T-helper 17 cell (primary cell): Measurements from ENCODE around the gene PLCL2. TPM values are rescaled to one million over a fixed set of nuclear protein-coding genes. Genes with fewer than 3 reads are reported as not detected.

ENCODE experiments used
- ATAC-seq: fragments of 150-1000 bp; cut with Tn5 transposase; 2 replicates; pipeline ENCODE4 v1.10.0; 2021; ENCODE audit warnings: mild to moderate bottlenecking, moderate library complexity
- DNase-seq, 3 donors: peaks; one replicate each; pipeline versions ENCODE4 v3.0.0 to v3.0.0-alpha.2; 2020 to 2021
- H3K9me3 ChIP-seq: one replicate; pipeline ENCODE4 v1.7.0; 2013; ENCODE audit warnings: low read length, mild to moderate bottlenecking; ENCODE audit not compliant: control insufficient read depth, poor library complexity, severe bottlenecking
- H3K27ac Mint-ChIP-seq: one replicate; pipeline ENCODE4 v1.8.0; 2022; ENCODE audit warnings: mild to moderate bottlenecking, moderate library complexity, mixed read lengths
- H3K27me3 Mint-ChIP-seq: one replicate; pipeline ENCODE4 v1.8.0; 2022; ENCODE audit warnings: mixed read lengths
- H3K36me3 Mint-ChIP-seq: one replicate; pipeline ENCODE4 v1.8.0; 2022; ENCODE audit warnings: low read depth, mixed read lengths
- H3K4me1 Mint-ChIP-seq: one replicate; pipeline ENCODE4 v1.8.0; 2022; ENCODE audit warnings: mild to moderate bottlenecking, mixed read lengths
- H3K4me3 Mint-ChIP-seq: one replicate; pipeline ENCODE4 v1.8.0; 2022; ENCODE audit warnings: mild to moderate bottlenecking, moderate library complexity, mixed read lengths
- total RNA-seq, 4 donors: library from RNA in 2 of 4; stranded (reverse) in 2 of 4; gene quantifications; one replicate each; pipeline ENCODE4 v1.2.3 and lab custom pipeline; 2022 to 2026

The PLCL2 gene
- total RNA-seq, 2 donors from 2014 or later = 53.5 to 55.3 TPM

- Mint-ChIP-seq H3K4me1 (peaks cover 31% of the 10 kb centered on the region), H3K36me3 (peaks cover 21% of the 10 kb centered on the region), H3K27me3 (no peaks in the 10 kb centered on the region), H3K4me3 (peak overlapping the region; percentile 25), H3K27ac (no peak overlapping the region)
- no peaks in the 10 kb centered on the region for H3K9me3 ChIP-seq
- no peak for DNase-seq
- ATAC-seq = no peak
Measured at GRCh38 chr3:17065881-17066280, 181.1 kb downstream of the PLCL2 start.

- peaks cover 16% of the 10 kb centered on the region for H3K36me3 Mint-ChIP-seq
- no peaks in the 10 kb centered on the region for H3K9me3 ChIP-seq
- H3K4me3 Mint-ChIP-seq = no peak overlapping the region
- H3K27ac Mint-ChIP-seq = peak overlapping the region; percentile 56
- no peaks in the 10 kb centered on the region for H3K27me3 Mint-ChIP-seq
- DNase-seq = no peak
- peaks cover 42% of the 10 kb centered on the region for H3K4me1 Mint-ChIP-seq
- no peak for ATAC-seq
Measured at GRCh38 chr3:17069754-17070153, 185.0 kb downstream of the PLCL2 start.

- peaks cover 16% of the 10 kb centered on the region for H3K36me3 Mint-ChIP-seq
- H3K4me1 Mint-ChIP-seq = peaks cover 43% of the 10 kb centered on the region
- H3K27ac Mint-ChIP-seq = peak overlapping the region; percentile 56
- DNase-seq = no peak
- no peak overlapping the region for H3K4me3 Mint-ChIP-seq
- no peak for ATAC-seq
- H3K27me3 Mint-ChIP-seq = no peaks in the 10 kb centered on the region
- H3K9me3 ChIP-seq = no peaks in the 10 kb centered on the region
Measured at GRCh38 chr3:17070161-17070959, 185.6 kb downstream of the PLCL2 start.

- H3K27me3 Mint-ChIP-seq = no peaks in the 10 kb centered on the region
- H3K9me3 ChIP-seq = no peaks in the 10 kb centered on the region
- H3K4me1 Mint-ChIP-seq = peaks cover 41% of the 10 kb centered on the region
- DNase-seq = no peak
- H3K36me3 Mint-ChIP-seq = peaks cover 16% of the 10 kb centered on the region
- ATAC-seq = peak; percentile 78
- peak overlapping the region; percentile 45 for H3K27ac Mint-ChIP-seq
- H3K4me3 Mint-ChIP-seq = peak overlapping the region; percentile 36
Measured at GRCh38 chr3:17074559-17074958, 189.8 kb downstream of the PLCL2 start.

- Mint-ChIP-seq H3K27ac (peak overlapping the region; percentile 1), H3K4me1 (peaks cover 40% of the 10 kb centered on the region)
- DNase-seq = no peak
Measured at GRCh38 chr3:17075358-17075757, 190.6 kb downstream of the PLCL2 start.

GRCh38 chr3:17075907-17076306 is 191.2 kb downstream of the PLCL2 start:
- DNase-seq (no peak), ATAC-seq (no peak)
- no peak overlapping the region for H3K4me3 Mint-ChIP-seq
- peaks cover 12% of the 10 kb centered on the region for H3K36me3 Mint-ChIP-seq
- H3K4me1 Mint-ChIP-seq = peaks cover 36% of the 10 kb centered on the region
- no peaks in the 10 kb centered on the region for H3K9me3 ChIP-seq
- no peak overlapping the region for H3K27ac Mint-ChIP-seq
- no peaks in the 10 kb centered on the region for H3K27me3 Mint-ChIP-seq

More at GRCh38 chr3:17075358-17075757, 190.6 kb downstream of the PLCL2 start:
- no peak for ATAC-seq
- H3K36me3 Mint-ChIP-seq = peaks cover 14% of the 10 kb centered on the region
- H3K9me3 ChIP-seq = no peaks in the 10 kb centered on the region
- H3K4me3 Mint-ChIP-seq = no peak overlapping the region
- H3K27me3 Mint-ChIP-seq = no peaks in the 10 kb centered on the region

GRCh38 chr3:17076940-17077605 is 192.3 kb downstream of the PLCL2 start:
- H3K9me3 ChIP-seq = no peaks in the 10 kb centered on the region
- Mint-ChIP-seq H3K4me3 (no peak overlapping the region), H3K4me1 (peaks cover 36% of the 10 kb centered on the region), H3K27ac (peak overlapping the region; percentile 56), H3K36me3 (peaks cover 12% of the 10 kb centered on the region), H3K27me3 (no peaks in the 10 kb centered on the region)
- ATAC-seq (no peak), DNase-seq (no peak)

GRCh38 chr3:17077606-17078005 is 192.9 kb downstream of the PLCL2 start:
- no peaks in the 10 kb centered on the region for H3K9me3 ChIP-seq
- peaks cover 12% of the 10 kb centered on the region for H3K36me3 Mint-ChIP-seq
- DNase-seq (no peak), ATAC-seq (no peak)
- no peak overlapping the region for H3K27ac Mint-ChIP-seq
- H3K4me3 Mint-ChIP-seq = no peak overlapping the region
- peaks cover 36% of the 10 kb centered on the region for H3K4me1 Mint-ChIP-seq
- no peaks in the 10 kb centered on the region for H3K27me3 Mint-ChIP-seq

GRCh38 chr3:17078926-17079465 is 194.2 kb downstream of the PLCL2 start:
- no peak for ATAC-seq
- Mint-ChIP-seq H3K4me3 (no peak overlapping the region), H3K27ac (no peak overlapping the region), H3K4me1 (peaks cover 34% of the 10 kb centered on the region), H3K36me3 (peaks cover 18% of the 10 kb centered on the region), H3K27me3 (no peaks in the 10 kb centered on the region)
- DNase-seq = no peak
- no peaks in the 10 kb centered on the region for H3K9me3 ChIP-seq

GRCh38 chr3:17079933-17080332 is 195.2 kb downstream of the PLCL2 start:
- Mint-ChIP-seq H3K4me1 (peaks cover 25% of the 10 kb centered on the region), H3K27me3 (no peaks in the 10 kb centered on the region), H3K27ac (no peak overlapping the region), H3K36me3 (peaks cover 20% of the 10 kb centered on the region), H3K4me3 (no peak overlapping the region)
- no peaks in the 10 kb centered on the region for H3K9me3 ChIP-seq
- DNase-seq = no peak
- ATAC-seq = no peak

- Mint-ChIP-seq H3K27me3 (no peaks in the 10 kb centered on the region), H3K4me3 (no peak overlapping the region), H3K4me1 (peaks cover 24% of the 10 kb centered on the region), H3K27ac (no peak overlapping the region), H3K36me3 (peaks cover 21% of the 10 kb centered on the region)
- ATAC-seq = no peak
- no peaks in the 10 kb centered on the region for H3K9me3 ChIP-seq
- DNase-seq = no peak
Measured at GRCh38 chr3:17081520-17081919, 196.8 kb downstream of the PLCL2 start.

GRCh38 chr3:17087509-17087908 is 202.8 kb downstream of the PLCL2 start:
- Mint-ChIP-seq H3K4me3 (peak overlapping the region; percentile 31), H3K27me3 (no peaks in the 10 kb centered on the region), H3K4me1 (peaks cover 35% of the 10 kb centered on the region), H3K36me3 (peaks cover 15% of the 10 kb centered on the region), H3K27ac (peak overlapping the region; percentile 96)
- H3K9me3 ChIP-seq = no peaks in the 10 kb centered on the region
- peak; percentile 39 for ATAC-seq
- DNase-seq = no peak

GRCh38 chr3:17088017-17088416 is 203.3 kb downstream of the PLCL2 start:
- ATAC-seq (no peak), DNase-seq (no peak)
- H3K4me1 Mint-ChIP-seq = peaks cover 35% of the 10 kb centered on the region
- H3K27me3 Mint-ChIP-seq = no peaks in the 10 kb centered on the region
- peak overlapping the region; percentile 96 for H3K27ac Mint-ChIP-seq
- H3K36me3 Mint-ChIP-seq = peaks cover 13% of the 10 kb centered on the region
- H3K9me3 ChIP-seq = no peaks in the 10 kb centered on the region
- peak overlapping the region; percentile 67 for H3K4me3 Mint-ChIP-seq
